Upper lobe of left lung (tissue), 4 donors: Measurements from ENCODE around the gene EHD2.

Experiments
- CTCF ChIP-seq, 6 experiments: fragments of 450-650 bp in 4 of 6; fragments of 200-600 bp in 2 of 6; sonication (generic) in 2 of 6; IDR thresholded peaks; one replicate each; pipeline ENCODE4 v1.5.1; 2016 to 2019; ENCODE audit warnings: antibody characterized with exemption in 6 of 6
- POLR2A ChIP-seq, 4 donors: fragments of 450-650 bp; IDR thresholded peaks; one replicate each; pipeline ENCODE4 v1.5.1; 2016 to 2017; ENCODE audit warnings: antibody characterized with exemption in 4 of 4, mild to moderate bottlenecking in 2 of 4

- TF ChIP-seq CTCF (IDR thresholded peaks at IDR 0.05), result no peak
- no peak for TF ChIP-seq POLR2A (IDR thresholded peaks at IDR 0.05)
Observed at GRCh38 chr19:47766359-47766620, 53.1 kb downstream of the EHD2 start.
